Measurements from ENCODE around the gene FBXL7. TPM values are rescaled to one million over a fixed set of nuclear protein-coding genes. Genes with fewer than 3 reads are reported as not detected.

The FBXL7 gene
- total RNA-seq, 1 donor from 2014 or later, result 4.4 TPM

GRCh38 chr5:15566306-15566705 lies 66.3 kb downstream of the FBXL7 start:
- Histone ChIP-seq H3K36me3 (ENCODE audit: control insufficient read depth, insufficient read depth, low read length) (no peaks in the 10 kb centered on the region), H3K4me3 (ENCODE audit: low read depth, low read length) (no peak overlapping the region), H3K27me3 (ENCODE audit: control insufficient read depth, insufficient read depth, low read length) (no peaks in the 10 kb centered on the region)
- TF ChIP-seq CTCF (IDR thresholded peaks at IDR 0.05; ENCODE audit: insufficient read depth, low read length, poor library complexity, severe bottlenecking), result no peak
- no peak for DNase-seq (ENCODE audit: low read depth)

GRCh38 chr5:15566789-15567188 lies 66.8 kb downstream of the FBXL7 start:
- Histone ChIP-seq H3K27me3 (ENCODE audit: control insufficient read depth, insufficient read depth, low read length) (no peaks in the 10 kb centered on the region), H3K36me3 (ENCODE audit: control insufficient read depth, insufficient read depth, low read length) (no peaks in the 10 kb centered on the region), H3K4me3 (ENCODE audit: low read depth, low read length) (no peak overlapping the region)
- TF ChIP-seq CTCF (IDR thresholded peaks at IDR 0.05; ENCODE audit: insufficient read depth, low read length, poor library complexity, severe bottlenecking), result no peak
- DNase-seq (ENCODE audit: low read depth), result no peak

DNA sequence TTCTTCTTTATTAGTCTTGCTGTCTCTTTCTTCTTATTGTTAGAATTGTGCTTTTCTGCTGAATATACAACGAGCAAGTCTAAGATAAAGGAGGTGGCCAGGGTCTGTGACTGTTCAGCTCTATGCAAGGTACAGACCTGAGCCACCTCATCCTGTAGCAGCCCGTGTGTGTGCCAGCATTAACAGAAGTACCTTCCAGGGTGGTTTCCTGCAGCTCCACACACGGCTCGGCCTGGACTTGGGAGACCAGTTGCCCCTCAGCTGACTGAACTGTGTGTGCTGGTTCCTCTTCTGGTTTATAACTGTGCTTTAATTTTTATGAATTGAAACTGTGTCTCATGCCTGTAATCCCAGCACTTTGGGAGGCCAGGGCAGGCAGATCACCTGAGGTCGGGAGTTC lies 70.5 kb downstream of the FBXL7 start:
- no peaks in the 10 kb centered on the region for H3K27me3 ChIP-seq (ENCODE audit: control insufficient read depth, insufficient read depth, low read length)
- no peak for TF ChIP-seq CTCF (IDR thresholded peaks at IDR 0.05; ENCODE audit: insufficient read depth, low read length, poor library complexity, severe bottlenecking)
- no peak overlapping the region for H3K4me3 ChIP-seq (ENCODE audit: low read depth, low read length)
- H3K36me3 ChIP-seq (ENCODE audit: control insufficient read depth, insufficient read depth, low read length), result no peaks in the 10 kb centered on the region
- no peak for DNase-seq (ENCODE audit: low read depth)

GRCh38 chr5:15571081-15571480 lies 71.1 kb downstream of the FBXL7 start:
- no peak for TF ChIP-seq CTCF (IDR thresholded peaks at IDR 0.05; ENCODE audit: insufficient read depth, low read length, poor library complexity, severe bottlenecking)
- no peaks in the 10 kb centered on the region for H3K36me3 ChIP-seq (ENCODE audit: control insufficient read depth, insufficient read depth, low read length)

DNA sequence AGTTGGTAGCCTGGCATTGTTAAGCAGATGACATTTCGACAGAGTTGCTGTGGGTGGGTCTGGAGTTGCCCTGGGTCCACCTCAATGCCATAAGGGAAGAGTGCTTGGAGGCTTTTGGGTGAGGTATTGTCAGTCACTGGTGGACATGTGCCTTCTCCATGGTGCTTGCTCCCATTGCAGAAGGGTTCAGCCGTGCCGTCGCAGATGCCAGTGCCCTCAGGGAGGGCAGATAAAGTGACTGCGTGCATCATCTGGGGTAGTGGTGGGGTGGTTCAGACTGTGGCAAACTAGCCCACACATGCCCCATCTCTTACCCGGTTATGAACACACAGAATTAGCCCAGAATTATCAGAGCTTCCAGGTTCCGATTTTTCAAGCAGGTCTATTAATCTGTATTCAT lies 71.6 kb downstream of the FBXL7 start:
- Histone ChIP-seq H3K36me3 (ENCODE audit: control insufficient read depth, insufficient read depth, low read length) (no peaks in the 10 kb centered on the region), H3K27me3 (ENCODE audit: control insufficient read depth, insufficient read depth, low read length) (no peaks in the 10 kb centered on the region), H3K4me3 (ENCODE audit: low read depth, low read length) (no peak overlapping the region)
- no peak for DNase-seq (ENCODE audit: low read depth)
- no peak for TF ChIP-seq CTCF (IDR thresholded peaks at IDR 0.05; ENCODE audit: insufficient read depth, low read length, poor library complexity, severe bottlenecking)

More at GRCh38 chr5:15571081-15571480, 71.1 kb downstream of the FBXL7 start:
- Histone ChIP-seq H3K4me3 (ENCODE audit: low read depth, low read length) (no peak overlapping the region), H3K27me3 (ENCODE audit: control insufficient read depth, insufficient read depth, low read length) (no peaks in the 10 kb centered on the region)
- no peak for DNase-seq (ENCODE audit: low read depth)

GRCh38 chr5:15573590-15573989 lies 73.6 kb downstream of the FBXL7 start:
- no peak for TF ChIP-seq CTCF (IDR thresholded peaks at IDR 0.05; ENCODE audit: insufficient read depth, low read length, poor library complexity, severe bottlenecking)
- DNase-seq (ENCODE audit: low read depth), result no peak
- Histone ChIP-seq H3K27me3 (ENCODE audit: control insufficient read depth, insufficient read depth, low read length) (no peaks in the 10 kb centered on the region), H3K36me3 (ENCODE audit: control insufficient read depth, insufficient read depth, low read length) (no peaks in the 10 kb centered on the region), H3K4me3 (ENCODE audit: low read depth, low read length) (no peak overlapping the region)

Data from kidney epithelial cell (primary cell).